Right atrium auricular region (tissue), 2 donors: Measurements from ENCODE around the gene IPO8. TPM values are rescaled to one million over a fixed set of nuclear protein-coding genes. Genes with fewer than 3 reads are reported as not detected.

Source experiments
- DNase-seq: peaks from one replicate; pipeline ENCODE4 v3.0.0-alpha.2; 2019; ENCODE audit warnings: low spot score
- H3K27ac ChIP-seq, 2 donors: fragments of 200-600 bp; sonication (generic); 1 replicate in 1 of 2; 2 replicates in 1 of 2; pipeline ENCODE4 v1.5.1; 2016 to 2019
- H3K27me3 ChIP-seq, 2 donors: fragments of 200-600 bp; sonication (generic); one replicate each; pipeline versions ENCODE4 v1.5.1 to v1.6.0; 2017 to 2019
- H3K36me3 ChIP-seq: fragments of 200-600 bp; sonication (generic); one replicate; pipeline ENCODE4 v1.5.1; 2016
- H3K4me1 ChIP-seq, 2 donors: fragments of 200-600 bp; sonication (generic); one replicate each; pipeline versions ENCODE4 v1.5.1 to v1.6.0; 2017 to 2019
- H3K4me3 ChIP-seq, 2 donors: fragments of 200-600 bp; sonication (generic); 1 replicate in 1 of 2; 2 replicates in 1 of 2; pipeline ENCODE4 v1.5.1; 2017 to 2019; ENCODE audit warnings: mild to moderate bottlenecking in 1 of 2, moderate library complexity in 1 of 2
- H3K9me3 ChIP-seq, 2 donors: fragments of 200-600 bp; sonication (generic); one replicate each; pipeline ENCODE4 v1.5.1; 2019
- total RNA-seq, 2 donors: library from RNA; depleted of rRNA; stranded (reverse); fragments of >200 nt; gene quantifications; one replicate each; pipeline ENCODE4 v1.1.0, GENCODE V29; 2016
- TF ChIP-seq, protein P1 (sequence below), 2 donors: fragments of 200-600 bp; sonication (generic); IDR thresholded peaks; one replicate each; pipeline ENCODE4 v1.5.1; 2019; ENCODE audit warnings: antibody characterized with exemption in 2 of 2

The IPO8 gene
- total RNA-seq, 2 donors from 2014 or later, result 18.0 to 23.3 TPM

DNA sequence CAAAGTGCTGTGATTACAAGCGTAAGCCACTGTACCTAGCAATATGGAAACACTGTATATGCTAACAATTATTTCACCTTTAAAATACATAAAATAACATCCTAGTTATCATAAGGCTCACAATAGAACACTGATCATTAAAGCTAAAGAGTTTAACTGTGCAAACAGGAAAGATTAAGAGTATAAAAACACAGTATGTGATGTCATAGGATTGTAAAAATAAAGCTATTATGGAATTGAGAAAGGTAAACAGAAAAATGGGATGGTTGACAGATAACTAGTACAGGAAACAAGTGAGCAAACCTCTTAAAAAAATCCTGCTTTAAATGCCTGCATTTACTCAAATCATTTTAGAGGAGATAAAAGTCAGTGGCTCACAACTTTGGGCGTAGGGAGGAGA is 10.8 kb upstream of the IPO8 start:
- no peak overlapping the region for H3K4me3 ChIP-seq
- TF ChIP-seq, protein P1, sequence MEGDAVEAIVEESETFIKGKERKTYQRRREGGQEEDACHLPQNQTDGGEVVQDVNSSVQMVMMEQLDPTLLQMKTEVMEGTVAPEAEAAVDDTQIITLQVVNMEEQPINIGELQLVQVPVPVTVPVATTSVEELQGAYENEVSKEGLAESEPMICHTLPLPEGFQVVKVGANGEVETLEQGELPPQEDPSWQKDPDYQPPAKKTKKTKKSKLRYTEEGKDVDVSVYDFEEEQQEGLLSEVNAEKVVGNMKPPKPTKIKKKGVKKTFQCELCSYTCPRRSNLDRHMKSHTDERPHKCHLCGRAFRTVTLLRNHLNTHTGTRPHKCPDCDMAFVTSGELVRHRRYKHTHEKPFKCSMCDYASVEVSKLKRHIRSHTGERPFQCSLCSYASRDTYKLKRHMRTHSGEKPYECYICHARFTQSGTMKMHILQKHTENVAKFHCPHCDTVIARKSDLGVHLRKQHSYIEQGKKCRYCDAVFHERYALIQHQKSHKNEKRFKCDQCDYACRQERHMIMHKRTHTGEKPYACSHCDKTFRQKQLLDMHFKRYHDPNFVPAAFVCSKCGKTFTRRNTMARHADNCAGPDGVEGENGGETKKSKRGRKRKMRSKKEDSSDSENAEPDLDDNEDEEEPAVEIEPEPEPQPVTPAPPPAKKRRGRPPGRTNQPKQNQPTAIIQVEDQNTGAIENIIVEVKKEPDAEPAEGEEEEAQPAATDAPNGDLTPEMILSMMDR (IDR thresholded peaks at IDR 0.05), result no peak
- H3K9me3 ChIP-seq, result no peaks in the 10 kb centered on the region
- H3K36me3 ChIP-seq, result peaks cover 25% of the 10 kb centered on the region
- H3K27ac ChIP-seq, result no peak overlapping the region
- H3K27me3 ChIP-seq, result no peaks in the 10 kb centered on the region
- no peak for DNase-seq
- no peaks in the 10 kb centered on the region for H3K4me1 ChIP-seq

DNA sequence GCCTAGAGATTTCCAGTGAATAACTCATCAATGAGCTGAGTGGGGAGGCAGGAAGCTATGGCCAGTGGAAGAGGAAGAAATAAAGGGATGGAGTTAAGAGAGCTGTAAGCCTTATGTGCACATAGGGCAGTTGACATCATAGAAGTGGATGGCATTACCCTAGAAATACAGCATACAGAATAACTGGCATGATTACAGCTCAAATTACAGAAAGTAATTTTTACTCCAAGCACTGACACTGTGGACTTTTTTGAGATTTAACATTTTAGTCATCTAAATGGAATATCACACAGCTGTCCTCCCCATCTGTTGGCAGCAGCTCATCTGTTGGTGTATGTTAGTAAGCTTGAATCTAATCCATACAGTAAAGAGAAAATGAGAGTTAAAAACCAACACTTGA is 5.4 kb upstream of the IPO8 start:
- TF ChIP-seq, protein P1 (IDR thresholded peaks at IDR 0.05), result no peak
- DNase-seq, result no peak
- no peaks in the 10 kb centered on the region for H3K27me3 ChIP-seq
- peaks cover 0 to 6% of the 10 kb centered on the region in 2 donors for H3K4me1 ChIP-seq
- H3K36me3 ChIP-seq, result no peaks in the 10 kb centered on the region
- H3K27ac ChIP-seq, result no peak overlapping the region
- H3K4me3 ChIP-seq, result no peak overlapping the region
- no peaks in the 10 kb centered on the region for H3K9me3 ChIP-seq

DNA sequence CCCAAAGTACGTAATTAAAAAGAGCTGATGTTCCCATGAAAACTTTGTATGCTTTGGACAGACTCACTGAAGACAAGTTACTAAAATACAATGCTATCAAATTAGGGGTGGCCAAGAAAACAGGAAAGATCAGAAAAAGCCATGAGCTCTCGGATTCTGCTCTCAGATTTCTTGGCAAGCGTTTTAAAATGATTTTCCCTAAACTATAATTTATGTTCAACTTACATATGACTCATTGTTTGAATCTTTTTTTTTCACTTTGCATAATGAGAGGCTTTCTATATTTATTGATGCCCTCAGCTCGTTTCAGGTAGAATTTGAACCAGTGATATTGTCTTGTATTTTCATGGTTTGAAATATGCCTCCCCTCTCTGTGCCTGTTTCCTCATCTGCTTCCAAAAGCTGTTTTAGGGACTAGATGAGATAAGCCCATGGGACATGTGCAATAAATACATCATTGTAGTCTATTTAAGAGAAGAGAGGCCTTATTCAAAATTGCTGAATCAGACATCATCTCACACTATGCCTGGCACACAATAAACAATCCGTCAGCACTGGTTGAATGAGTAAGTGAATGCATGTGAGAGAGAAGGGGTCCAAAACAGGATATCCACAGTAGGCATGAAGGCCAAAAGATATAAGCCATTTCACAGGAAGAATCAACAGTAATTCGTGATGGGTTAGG is 4.7 kb upstream of the IPO8 start:
- Histone ChIP-seq H3K27me3 (no peaks in the 10 kb centered on the region), H3K4me1 (peaks cover 0 to 6% of the 10 kb centered on the region in 2 donors), H3K27ac (no peak overlapping the region), H3K36me3 (no peaks in the 10 kb centered on the region), H3K4me3 (no peak overlapping the region), H3K9me3 (no peaks in the 10 kb centered on the region)
- TF ChIP-seq, protein P1 (IDR thresholded peaks at IDR 0.05), result no peak
- no peak for DNase-seq

DNA sequence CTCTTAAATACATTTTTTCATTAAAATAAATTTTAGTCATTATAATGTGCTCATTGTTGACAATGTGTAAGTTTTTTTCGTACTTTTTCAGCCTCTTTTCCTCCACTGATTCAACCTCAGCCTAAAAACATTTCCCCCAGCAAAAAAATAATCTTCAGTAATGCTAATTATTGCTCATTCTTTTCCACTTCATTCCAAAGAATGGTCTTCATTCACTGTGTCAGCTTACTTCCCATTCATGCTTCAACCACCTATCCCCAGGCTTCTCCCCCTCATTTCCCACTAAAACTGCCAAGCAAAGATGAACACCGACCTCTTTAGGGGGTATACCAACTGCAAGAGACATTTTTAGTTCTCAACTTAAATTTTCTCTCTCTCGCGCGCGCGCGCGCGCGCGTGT is 2.7 kb upstream of the IPO8 start:
- DNase-seq, result no peak
- H3K36me3 ChIP-seq, result no peaks in the 10 kb centered on the region
- H3K4me3 ChIP-seq, result no peak overlapping the region
- H3K4me1 ChIP-seq, result peaks cover 0 to 21% of the 10 kb centered on the region in 2 donors
- no peaks in the 10 kb centered on the region for H3K27me3 ChIP-seq
- H3K27ac ChIP-seq, result no peak overlapping the region
- no peaks in the 10 kb centered on the region for H3K9me3 ChIP-seq
- TF ChIP-seq, protein P1 (IDR thresholded peaks at IDR 0.05), result no peak

DNA sequence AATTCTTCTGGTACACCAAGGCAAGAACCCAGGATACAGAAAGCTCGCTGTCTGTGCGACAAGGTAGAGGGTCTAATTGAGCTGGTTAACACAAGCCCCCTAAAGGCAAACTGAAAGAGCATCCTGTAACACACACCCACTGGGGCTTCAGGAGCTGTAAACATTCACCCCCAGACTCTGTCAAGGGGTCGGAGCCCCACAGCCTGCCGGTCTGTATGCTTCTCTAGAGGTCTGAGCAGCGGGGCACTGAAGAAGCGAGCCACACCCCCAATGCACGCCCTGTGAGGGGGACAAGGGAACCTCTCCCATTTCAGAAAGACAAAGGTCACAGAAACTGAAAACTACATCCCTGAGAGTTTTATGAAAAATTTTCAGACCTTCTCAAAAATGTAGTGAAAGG is 1.3 kb upstream of the IPO8 start:
- H3K4me1 ChIP-seq, result peaks cover 0 to 33% of the 10 kb centered on the region in 2 donors
- no peaks in the 10 kb centered on the region for H3K36me3 ChIP-seq
- no peaks in the 10 kb centered on the region for H3K27me3 ChIP-seq
- DNase-seq, result no peak
- no peak overlapping the region for H3K27ac ChIP-seq
- no peak overlapping the region for H3K4me3 ChIP-seq
- no peaks in the 10 kb centered on the region for H3K9me3 ChIP-seq
- TF ChIP-seq, protein P1 (IDR thresholded peaks at IDR 0.05), result no peak

DNA sequence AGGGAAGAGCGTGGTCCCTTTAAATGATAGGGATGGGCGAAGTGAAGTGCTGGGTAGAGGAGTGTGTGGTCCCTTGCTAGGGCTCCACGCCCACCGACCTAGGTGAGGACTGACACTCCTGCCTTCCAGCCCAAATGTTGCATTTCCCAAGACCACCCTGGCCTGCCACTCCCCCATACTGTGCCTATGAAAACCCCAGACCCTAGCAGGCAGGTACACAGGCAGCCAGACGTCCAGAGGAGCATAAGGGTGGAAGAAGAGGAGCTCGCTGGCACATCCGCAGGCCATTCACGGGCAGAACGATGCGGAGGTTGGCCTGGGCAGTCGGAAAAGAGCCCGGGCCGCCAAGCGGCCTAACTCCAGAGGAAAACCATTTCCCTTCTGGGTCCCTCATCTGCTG is 817 bp upstream of the IPO8 start:
- no peak overlapping the region for H3K27ac ChIP-seq
- peak overlapping the region in 1 of 2 donors; percentile 97 for H3K4me3 ChIP-seq
- no peaks in the 10 kb centered on the region for H3K9me3 ChIP-seq
- H3K27me3 ChIP-seq, result no peaks in the 10 kb centered on the region
- TF ChIP-seq, protein P1 (IDR thresholded peaks at IDR 0.05), result no peak
- no peak for DNase-seq
- peaks cover 0 to 37% of the 10 kb centered on the region in 2 donors for H3K4me1 ChIP-seq
- H3K36me3 ChIP-seq, result no peaks in the 10 kb centered on the region
